ENCODE measurements around the gene CPNE8.

GRCh38 chr12:38930990-38931389 lies 25.6 kb upstream of the CPNE8 start:
- TF ChIP-seq, protein P1, sequence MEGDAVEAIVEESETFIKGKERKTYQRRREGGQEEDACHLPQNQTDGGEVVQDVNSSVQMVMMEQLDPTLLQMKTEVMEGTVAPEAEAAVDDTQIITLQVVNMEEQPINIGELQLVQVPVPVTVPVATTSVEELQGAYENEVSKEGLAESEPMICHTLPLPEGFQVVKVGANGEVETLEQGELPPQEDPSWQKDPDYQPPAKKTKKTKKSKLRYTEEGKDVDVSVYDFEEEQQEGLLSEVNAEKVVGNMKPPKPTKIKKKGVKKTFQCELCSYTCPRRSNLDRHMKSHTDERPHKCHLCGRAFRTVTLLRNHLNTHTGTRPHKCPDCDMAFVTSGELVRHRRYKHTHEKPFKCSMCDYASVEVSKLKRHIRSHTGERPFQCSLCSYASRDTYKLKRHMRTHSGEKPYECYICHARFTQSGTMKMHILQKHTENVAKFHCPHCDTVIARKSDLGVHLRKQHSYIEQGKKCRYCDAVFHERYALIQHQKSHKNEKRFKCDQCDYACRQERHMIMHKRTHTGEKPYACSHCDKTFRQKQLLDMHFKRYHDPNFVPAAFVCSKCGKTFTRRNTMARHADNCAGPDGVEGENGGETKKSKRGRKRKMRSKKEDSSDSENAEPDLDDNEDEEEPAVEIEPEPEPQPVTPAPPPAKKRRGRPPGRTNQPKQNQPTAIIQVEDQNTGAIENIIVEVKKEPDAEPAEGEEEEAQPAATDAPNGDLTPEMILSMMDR (conservative IDR thresholded peaks at IDR 0.05; ENCODE audit: low read depth, low read length) = no peak
- no peak for TF ChIP-seq MAZ (IDR thresholded peaks at IDR 0.05; ENCODE audit: borderline replicate concordance, low read depth, low read length)
- no peak for TF ChIP-seq RAD21 (IDR thresholded peaks at IDR 0.05; ENCODE audit: low read length)
- TF ChIP-seq POLR2A (IDR thresholded peaks at IDR 0.05; ENCODE audit: low read depth, low read length) = no peak
- no peak for TF ChIP-seq USF2 (IDR thresholded peaks at IDR 0.05; ENCODE audit: low read depth, low read length)
- no peak for TF ChIP-seq RFX5 (IDR thresholded peaks at IDR 0.05; ENCODE audit: low read depth, low read length)
- TF ChIP-seq BHLHE40 (IDR thresholded peaks at IDR 0.05; ENCODE audit: low read depth, low read length) = no peak
- no peak for TF ChIP-seq RCOR1 (IDR thresholded peaks at IDR 0.05; ENCODE audit: insufficient replicate concordance, low read length)
- no peak for TF ChIP-seq SMC3 (IDR thresholded peaks at IDR 0.05; ENCODE audit: low read depth, low read length)
